Cardiac muscle cell (in vitro differentiated cells and primary cell): Measurements from ENCODE around the gene CDON. TPM values are rescaled to one million over a fixed set of nuclear protein-coding genes. Genes with fewer than 3 reads are reported as not detected.

Source experiments
- DNase-seq, 2 donors: peaks; one replicate each; pipeline versions ENCODE4 v3.0.0 to v3.0.0-alpha.2; 2010 to 2017; ENCODE audit warnings: low read depth in 1 of 2, low spot score in 1 of 2
- H3K27ac ChIP-seq: fragments of 200-600 bp; sonication (generic); 2 replicates; pipeline ENCODE4 v1.5.1; 2016
- H3K27me3 ChIP-seq: fragments of 200-600 bp; sonication (generic); 2 replicates; pipeline ENCODE4 v1.6.0; 2016; ENCODE audit warnings: control low read depth
- H3K36me3 ChIP-seq: fragments of 200-600 bp; sonication (generic); 2 replicates; pipeline ENCODE4 v1.5.1; 2016; ENCODE audit warnings: control low read depth
- H3K4me1 ChIP-seq: fragments of 200-600 bp; sonication (generic); 2 replicates; pipeline ENCODE4 v1.8.1; 2017; ENCODE audit warnings: low read depth, mild to moderate bottlenecking, mixed run types
- H3K4me3 ChIP-seq: fragments of 200-600 bp; sonication (generic); 2 replicates; pipeline ENCODE4 v1.5.1; 2016; ENCODE audit warnings: mild to moderate bottlenecking
- H3K9me3 ChIP-seq: fragments of 200-600 bp; sonication (generic); 2 replicates; pipeline ENCODE4 v1.5.1; 2017; ENCODE audit warnings: low read depth, mild to moderate bottlenecking, control low read depth
- polyA plus RNA-seq: library from polyadenylated mRNA; unstranded; fragments of >200 nt; fragmentation: Nextera tagmentation; extraction: Ambion mirVana; gene quantifications from 2 replicates; pipeline ENCODE4 v1.2.1, GENCODE V29; 2016
- total RNA-seq: library from RNA; depleted of rRNA; stranded (reverse); fragments of >200 nt; gene quantifications from 2 replicates; pipeline ENCODE4 v1.2.3, GENCODE V29; 2016
- TF ChIP-seq, protein P1 (sequence below): IDR thresholded peaks from 2 replicates; pipeline ENCODE4 v1.5.1; 2012; ENCODE audit warnings: low read depth, mild to moderate bottlenecking, low read length

Gene CDON
- total and polyA plus RNA-seq, 2 experiments from 2014 or later, result 5.7 to 17.3 TPM

DNA sequence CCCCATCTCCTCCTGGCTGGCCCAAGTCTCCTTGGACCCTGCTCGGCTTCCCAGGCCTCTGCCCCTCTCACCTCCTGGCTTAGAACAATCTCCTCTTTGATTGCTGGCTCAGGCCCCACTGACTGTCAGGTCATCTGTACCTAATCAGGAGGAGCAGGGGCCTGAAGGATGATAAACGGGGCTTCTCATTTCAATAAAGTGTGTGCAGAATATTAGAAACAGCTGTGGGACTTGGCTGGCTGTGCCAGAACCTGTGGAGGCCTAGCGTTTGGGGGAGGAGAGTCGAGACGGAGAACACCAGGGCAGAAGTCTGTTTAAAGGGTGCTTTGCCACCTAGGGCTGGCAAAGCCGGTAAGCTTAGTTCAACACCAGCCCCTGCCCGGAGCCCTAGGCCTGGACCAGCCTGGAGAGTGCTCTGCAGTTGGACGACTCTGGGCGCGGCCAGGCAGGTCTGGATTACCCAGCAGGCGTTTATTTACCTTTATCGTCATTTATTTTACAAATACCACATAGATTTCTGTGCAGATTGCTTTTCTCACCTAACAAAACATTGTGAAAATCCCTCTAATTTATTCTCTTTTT is 127.0 kb downstream of the CDON start:
- Histone ChIP-seq H3K27ac (no peak overlapping the region), H3K27me3 (no peaks in the 10 kb centered on the region), H3K9me3 (no peaks in the 10 kb centered on the region), H3K4me3 (no peak overlapping the region), H3K36me3 (no peaks in the 10 kb centered on the region), H3K4me1 (no peaks in the 10 kb centered on the region)
- TF ChIP-seq, protein P1, sequence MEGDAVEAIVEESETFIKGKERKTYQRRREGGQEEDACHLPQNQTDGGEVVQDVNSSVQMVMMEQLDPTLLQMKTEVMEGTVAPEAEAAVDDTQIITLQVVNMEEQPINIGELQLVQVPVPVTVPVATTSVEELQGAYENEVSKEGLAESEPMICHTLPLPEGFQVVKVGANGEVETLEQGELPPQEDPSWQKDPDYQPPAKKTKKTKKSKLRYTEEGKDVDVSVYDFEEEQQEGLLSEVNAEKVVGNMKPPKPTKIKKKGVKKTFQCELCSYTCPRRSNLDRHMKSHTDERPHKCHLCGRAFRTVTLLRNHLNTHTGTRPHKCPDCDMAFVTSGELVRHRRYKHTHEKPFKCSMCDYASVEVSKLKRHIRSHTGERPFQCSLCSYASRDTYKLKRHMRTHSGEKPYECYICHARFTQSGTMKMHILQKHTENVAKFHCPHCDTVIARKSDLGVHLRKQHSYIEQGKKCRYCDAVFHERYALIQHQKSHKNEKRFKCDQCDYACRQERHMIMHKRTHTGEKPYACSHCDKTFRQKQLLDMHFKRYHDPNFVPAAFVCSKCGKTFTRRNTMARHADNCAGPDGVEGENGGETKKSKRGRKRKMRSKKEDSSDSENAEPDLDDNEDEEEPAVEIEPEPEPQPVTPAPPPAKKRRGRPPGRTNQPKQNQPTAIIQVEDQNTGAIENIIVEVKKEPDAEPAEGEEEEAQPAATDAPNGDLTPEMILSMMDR, result no peak
- DNase-seq, result peak in 1 of 2 donors; percentile 21

DNA sequence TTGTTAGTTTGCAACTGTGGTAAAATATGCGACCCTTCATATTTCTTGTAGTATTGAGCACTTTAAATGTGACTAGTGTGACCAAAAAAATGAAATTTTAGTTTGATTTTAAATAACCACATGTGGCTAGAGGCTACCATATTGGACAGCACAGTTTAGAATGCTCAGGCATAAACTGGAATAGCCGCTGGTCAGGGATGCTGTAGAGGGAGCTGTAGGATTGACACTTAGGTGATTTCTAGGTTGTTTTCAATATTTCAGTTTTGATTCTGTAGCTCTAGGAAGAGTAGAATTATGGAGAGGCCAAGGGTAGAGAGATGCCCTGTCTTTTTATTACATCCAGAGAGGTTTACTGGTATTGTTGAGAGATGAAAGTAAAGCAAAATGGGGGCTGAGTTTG is 127.6 kb downstream of the CDON start:
- Histone ChIP-seq H3K9me3 (no peaks in the 10 kb centered on the region), H3K36me3 (no peaks in the 10 kb centered on the region), H3K4me3 (no peak overlapping the region), H3K27me3 (no peaks in the 10 kb centered on the region), H3K4me1 (no peaks in the 10 kb centered on the region), H3K27ac (no peak overlapping the region)
- no peak for DNase-seq
- TF ChIP-seq, protein P1, result no peak

- Histone ChIP-seq H3K9me3 (no peaks in the 10 kb centered on the region), H3K4me1 (no peaks in the 10 kb centered on the region), H3K36me3 (no peaks in the 10 kb centered on the region), H3K27ac (no peak overlapping the region), H3K27me3 (no peaks in the 10 kb centered on the region), H3K4me3 (no peak overlapping the region)
- TF ChIP-seq, protein P1, result no peak
- no peak for DNase-seq
These were observed 128.2 kb downstream of the CDON start for GRCh38 chr11:125934473-125934872.

DNA sequence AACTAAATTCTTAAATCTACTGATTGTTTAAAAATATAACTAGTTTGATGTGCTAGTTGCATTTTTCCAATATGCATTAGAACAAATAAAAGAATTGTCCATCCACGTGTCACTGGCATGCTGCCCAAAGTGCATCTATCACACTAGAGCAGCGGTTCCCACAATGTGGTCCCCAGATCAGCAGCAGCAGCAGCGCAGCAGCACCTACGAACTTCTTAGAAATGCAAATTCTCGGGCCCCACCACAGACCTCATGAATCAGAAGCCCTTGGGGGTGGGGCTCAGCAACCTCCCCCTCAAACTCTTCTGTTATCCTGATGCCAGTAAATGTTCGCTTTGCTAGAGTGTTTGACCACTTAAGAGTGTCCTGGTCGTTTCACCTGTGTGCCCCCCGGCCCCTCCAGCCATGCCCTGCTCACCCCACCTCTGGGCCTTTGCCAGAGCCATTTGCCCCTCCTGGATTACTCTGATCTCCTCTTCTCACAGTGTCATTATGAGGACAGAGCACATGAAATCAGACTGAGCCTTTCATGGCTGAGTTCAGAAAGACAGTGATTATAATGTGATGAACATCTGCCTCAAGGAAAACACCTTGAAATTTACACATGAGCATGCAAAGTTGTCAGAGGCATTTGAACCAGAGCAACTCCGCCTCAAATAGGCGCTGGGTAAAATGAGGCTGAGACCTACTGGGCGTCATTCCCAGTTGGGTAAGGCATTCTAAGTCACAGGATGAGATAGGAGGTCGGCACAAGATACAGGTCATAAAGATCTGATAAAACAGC is 129.4 kb downstream of the CDON start:
- Histone ChIP-seq H3K4me1 (no peaks in the 10 kb centered on the region), H3K36me3 (no peaks in the 10 kb centered on the region), H3K4me3 (no peak overlapping the region), H3K27me3 (no peaks in the 10 kb centered on the region), H3K9me3 (no peaks in the 10 kb centered on the region), H3K27ac (no peak overlapping the region)
- DNase-seq, result no peak
- TF ChIP-seq, protein P1, result no peak

DNA sequence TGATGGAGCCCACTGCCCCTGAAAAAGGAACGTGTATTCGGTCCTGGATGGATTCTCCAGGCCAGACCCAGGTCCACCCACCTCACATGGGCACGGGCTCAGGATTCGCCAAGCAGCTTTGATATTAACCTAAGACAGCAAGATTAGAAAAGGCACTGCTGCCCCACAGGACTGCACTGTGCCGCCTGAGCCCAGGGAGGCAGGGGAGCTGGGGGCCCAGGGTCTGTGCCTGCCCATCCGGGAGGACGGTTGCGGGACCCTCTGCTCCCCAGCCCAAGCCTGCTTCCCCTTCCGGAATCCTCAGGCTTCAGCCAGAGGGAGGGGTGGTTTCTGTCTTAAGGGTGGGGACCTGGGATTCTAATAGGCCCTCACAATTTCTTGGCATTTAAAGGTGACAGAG is 130.4 kb downstream of the CDON start:
- Histone ChIP-seq H3K27me3 (no peaks in the 10 kb centered on the region), H3K4me3 (no peak overlapping the region), H3K4me1 (no peaks in the 10 kb centered on the region), H3K9me3 (no peaks in the 10 kb centered on the region), H3K36me3 (no peaks in the 10 kb centered on the region), H3K27ac (no peak overlapping the region)
- no peak for DNase-seq
- TF ChIP-seq, protein P1, result no peak
